H1 (cell line): ENCODE data around the gene CSF3R. TPM values are rescaled to one million over a fixed set of nuclear protein-coding genes. Genes with fewer than 3 reads are reported as not detected.

Experiments
- CTCF ChIA-PET: fragments of 300-600 bp; sonication (Branson Sonifier 250); formaldehyde crosslinking; loops from one replicate; lab custom pipeline; 2021; ENCODE audit not compliant: partially characterized antibody; lab: Charles Lee
- POLR2A ChIA-PET: fragments of 300-600 bp; sonication (Branson Sonifier 250); formaldehyde crosslinking; loops from one replicate; lab custom pipeline; 2021; ENCODE audit warnings: inconsistent platforms; ENCODE audit not compliant: partially characterized antibody; lab: Charles Lee
- DNase-seq, 2 experiments: peaks; one replicate each; pipeline versions ENCODE4 v3.0.0 to v3.0.0-alpha.2; 2010 to 2022; ENCODE audit warnings: low spot score in 2 of 2, low read depth in 1 of 2, mixed read lengths in 1 of 2
- FAIRE-seq: peaks from 2 replicates; lab custom pipeline; 2011; peaks lifted over from hg19 to GRCh38; lab: Jason Lieb, UNC
- H2AFZ ChIP-seq: 2 replicates; pipeline ENCODE4 v1.8.1; 2012; ENCODE audit warnings: low read length, inconsistent platforms
- H2AK5ac ChIP-seq: 2 replicates; pipeline ENCODE4 v1.6.1; 2013; ENCODE audit warnings: low read depth, low read length
- H2BK120ac ChIP-seq: replicated peaks from 2 replicates; pipeline ENCODE3; 2013; ENCODE audit warnings: low read depth, low read length, inconsistent platforms
- H2BK12ac ChIP-seq: 2 replicates; pipeline ENCODE4 v1.6.1; 2013; ENCODE audit warnings: low read depth, low read length
- H2BK15ac ChIP-seq: 2 replicates; pipeline ENCODE4 v1.6.1; 2013; ENCODE audit warnings: low read length
- H2BK20ac ChIP-seq: 2 replicates; pipeline ENCODE4 v1.6.1; 2013; ENCODE audit warnings: low read length
- H2BK5ac ChIP-seq: 2 replicates; pipeline ENCODE4 v1.6.1; 2013; ENCODE audit warnings: low read depth, low read length
- H3K14ac ChIP-seq: 2 replicates; pipeline ENCODE4 v1.6.1; 2013; ENCODE audit warnings: inconsistent platforms; ENCODE audit not compliant: insufficient read length
- H3K18ac ChIP-seq: 2 replicates; pipeline ENCODE4 v1.6.1; 2013; ENCODE audit warnings: low read length; ENCODE audit errors: extremely low read depth
- H3K23ac ChIP-seq: 2 replicates; pipeline ENCODE4 v1.6.1; 2013; ENCODE audit warnings: inconsistent platforms; ENCODE audit not compliant: insufficient read length
- H3K23me2 ChIP-seq: 2 replicates; pipeline ENCODE4 v1.6.1; 2013; ENCODE audit warnings: low read depth, low read length
- H3K27ac ChIP-seq: 2 replicates; pipeline ENCODE4 v1.6.1; 2011; ENCODE audit warnings: low read depth, low read length, inconsistent platforms
- H3K27me3 ChIP-seq, 4 experiments: replicated peaks in 1 of 4; 1 replicate in 1 of 4; 2 replicates in 3 of 4; pipeline versions ENCODE4 v1.6.1 to v1.8.1; 2011 to 2013; ENCODE audit warnings: low read length in 3 of 4, mild to moderate bottlenecking in 3 of 4, inconsistent platforms in 2 of 4, mixed read lengths in 2 of 4, moderate library complexity in 1 of 4; ENCODE audit not compliant: control insufficient read depth in 3 of 4, insufficient read depth in 3 of 4; ENCODE audit errors: extremely low read depth in 1 of 4
- H3K36me3 ChIP-seq, 4 experiments: 2 replicates each; pipeline versions ENCODE4 v1.6.1 to v1.8.1; 2011 to 2013; ENCODE audit warnings: mild to moderate bottlenecking in 4 of 4, low read length in 3 of 4, moderate library complexity in 2 of 4, control low read depth in 1 of 4, inconsistent platforms in 1 of 4; ENCODE audit not compliant: insufficient read depth in 4 of 4, control insufficient read depth in 2 of 4
- H3K4ac ChIP-seq: replicated peaks from 2 replicates; pipeline ENCODE3; 2013; ENCODE audit warnings: low read length, low read depth, mixed read lengths, inconsistent platforms; ENCODE audit not compliant: insufficient read length
- H3K4me1 ChIP-seq, 4 experiments: replicated peaks in 1 of 4; 1 replicate in 1 of 4; 2 replicates in 3 of 4; pipeline versions ENCODE4 v1.6.1 to v1.8.1; 2011 to 2013; ENCODE audit warnings: low read length in 3 of 4, inconsistent platforms in 2 of 4, mixed read lengths in 1 of 4; ENCODE audit not compliant: insufficient read depth in 4 of 4, control insufficient read depth in 3 of 4
- H3K4me2 ChIP-seq, 2 experiments: 2 replicates each; pipeline versions ENCODE4 v1.6.1 to v1.8.1; 2011 to 2013; ENCODE audit warnings: low read depth in 2 of 2, low read length in 2 of 2, control low read depth in 1 of 2, inconsistent platforms in 1 of 2, mild to moderate bottlenecking in 1 of 2; ENCODE audit not compliant: insufficient read depth in 1 of 2
- H3K4me3 ChIP-seq, 4 experiments: fragments of 200-600, 300-600 bp in 1 of 4; sonication (generic), shearing (Covaris generic), sonication (Bioruptor Twin) in 1 of 4; 2 replicates each; pipeline versions ENCODE4 v1.5.1 to v1.8.1; 2011 to 2016; ENCODE audit warnings: low read length in 4 of 4, low read depth in 3 of 4, control low read depth in 2 of 4, inconsistent platforms in 2 of 4, mild to moderate bottlenecking in 2 of 4, mixed read lengths in 1 of 4, moderate library complexity in 1 of 4; ENCODE audit not compliant: insufficient read depth in 2 of 4; ENCODE audit errors: extremely low read depth in 1 of 4
- H3K56ac ChIP-seq: replicated peaks from 2 replicates; pipeline ENCODE3; 2013; ENCODE audit warnings: low read depth, mild to moderate bottlenecking, mixed read lengths, low read length, inconsistent platforms; ENCODE audit not compliant: insufficient read length
- H3K79me1 ChIP-seq: 2 replicates; pipeline ENCODE4 v1.6.1; 2013; ENCODE audit warnings: low read depth, low read length, control low read depth
- H3K79me2 ChIP-seq, 2 experiments: 2 replicates each; pipeline versions ENCODE4 v1.6.1 to v1.8.1; 2012 to 2013; ENCODE audit warnings: low read length in 2 of 2, mild to moderate bottlenecking in 2 of 2, inconsistent platforms in 1 of 2; ENCODE audit not compliant: insufficient read depth in 2 of 2, control insufficient read depth in 1 of 2
- H3K9ac ChIP-seq, 4 experiments: replicated peaks in 1 of 4; 1 replicate in 1 of 4; 2 replicates in 3 of 4; pipeline versions ENCODE4 v1.6.1 to v1.8.1; 2011 to 2013; ENCODE audit warnings: low read depth in 3 of 4, low read length in 3 of 4, control low read depth in 2 of 4, mild to moderate bottlenecking in 2 of 4, moderate library complexity in 2 of 4, inconsistent platforms in 1 of 4; ENCODE audit errors: extremely low read depth in 1 of 4
- H3K9me3 ChIP-seq, 2 experiments: 2 replicates each; pipeline versions ENCODE4 v1.6.1 to v1.8.1; 2012 to 2013; ENCODE audit warnings: mild to moderate bottlenecking in 2 of 2, moderate library complexity in 2 of 2, control low read depth in 1 of 2, inconsistent platforms in 1 of 2, low read depth in 1 of 2, low read length in 1 of 2, mixed read lengths in 1 of 2; ENCODE audit not compliant: insufficient read depth in 2 of 2
- H4K20me1 ChIP-seq, 2 experiments: replicated peaks in 1 of 2; 2 replicates each; pipeline versions ENCODE3 to v1.8.1; 2011 to 2013; ENCODE audit warnings: inconsistent platforms in 2 of 2, low read length in 2 of 2, mild to moderate bottlenecking in 1 of 2; ENCODE audit not compliant: insufficient read depth in 2 of 2, control insufficient read depth in 1 of 2
- H4K5ac ChIP-seq: 2 replicates; pipeline ENCODE4 v1.6.1; 2013; ENCODE audit warnings: low read length, low read depth, mixed read lengths, inconsistent platforms; ENCODE audit not compliant: insufficient read length
- H4K8ac ChIP-seq: 2 replicates; pipeline ENCODE4 v1.8.0; 2013; ENCODE audit warnings: mild to moderate bottlenecking, moderate library complexity, low read length, inconsistent platforms; ENCODE audit not compliant: insufficient read depth; ENCODE audit errors: extremely low read depth
- H4K91ac ChIP-seq: replicated peaks from 2 replicates; pipeline ENCODE3; 2013; ENCODE audit warnings: low read length, mixed read lengths, inconsistent platforms; ENCODE audit not compliant: insufficient read length
- ASH2L ChIP-seq: fragments of 200-600, 300-600 bp; sonication (generic); IDR thresholded peaks from one replicate; pipeline ENCODE4 v1.7.1; 2017; ENCODE audit warnings: low read length
- BCL11A ChIP-seq, 2 experiments: IDR thresholded peaks; one replicate each; pipeline ENCODE4 v1.6.1; 2011; ENCODE audit warnings: low read depth in 2 of 2, low read length in 2 of 2, mild to moderate bottlenecking in 2 of 2
- BRCA1 ChIP-seq: IDR thresholded peaks from 2 replicates; pipeline ENCODE4 v1.6.1; 2012; ENCODE audit warnings: low read depth, low read length, improper control_type of control experiment
- CHD1 ChIP-seq: IDR thresholded peaks from 2 replicates; pipeline ENCODE4 v1.6.1; 2012; ENCODE audit warnings: low read depth, low read length, improper control_type of control experiment
- CHD2 ChIP-seq: IDR thresholded peaks from 2 replicates; pipeline ENCODE4 v1.6.1; 2012; ENCODE audit warnings: low read length, improper control_type of control experiment
- NANOG ChIP-seq: IDR thresholded peaks from 2 replicates; pipeline ENCODE4 v1.6.1; 2011; ENCODE audit warnings: low read length, low read depth, mild to moderate bottlenecking, inconsistent platforms; ENCODE audit not compliant: insufficient read depth, poor library complexity, severe bottlenecking
- POLR2A ChIP-seq, 2 experiments: IDR thresholded peaks; 1 replicate in 1 of 2; 2 replicates in 1 of 2; pipeline ENCODE4 v1.6.1; 2011; ENCODE audit warnings: low read depth in 2 of 2, low read length in 2 of 2, mild to moderate bottlenecking in 2 of 2; ENCODE audit errors: control extremely low read depth in 1 of 2
- POU5F1 ChIP-seq: IDR thresholded peaks from 2 replicates; pipeline ENCODE4 v1.6.1; 2011; ENCODE audit warnings: low read depth, mild to moderate bottlenecking, low read length, moderate library complexity
- RXRA ChIP-seq: IDR thresholded peaks from 2 replicates; pipeline ENCODE4 v1.6.1; 2011; ENCODE audit warnings: low read depth, mild to moderate bottlenecking, low read length, moderate library complexity; ENCODE audit not compliant: insufficient read depth
- SRF ChIP-seq: IDR thresholded peaks from 2 replicates; pipeline ENCODE4 v1.6.1; 2011; ENCODE audit warnings: mild to moderate bottlenecking, low read depth, low read length, moderate library complexity
- TAF7 ChIP-seq: optimal IDR thresholded peaks from 2 replicates; pipeline ENCODE3; 2011; ENCODE audit warnings: low read depth, mild to moderate bottlenecking, inconsistent platforms, low read length, moderate library complexity, borderline replicate concordance
- WGBS, 2 experiments: shearing (Covaris generic) in 1 of 2; methylation state at CpG; one replicate each; pipeline versions ENCODE4 v1.1.6 to v1.1.7; 2013 to 2015; ENCODE audit warnings: low lambda C conversion rate in 2 of 2, mixed read lengths in 2 of 2, inconsistent platforms in 1 of 2, low coverage in 1 of 2, missing lambda C conversion rate in 1 of 2; ENCODE audit not compliant: insufficient replicate concordance in 2 of 2, insufficient coverage in 1 of 2, insufficient read length in 1 of 2; ENCODE audit errors: extremely low coverage in 1 of 2, missing lambda C conversion rate in 1 of 2; 5-methylcytosine and 5-hydroxymethylcytosine counted together
- polyA plus RNA-seq, 7 experiments: library from polyadenylated mRNA; depleted of rRNA in 3 of 7; stranded (reverse) in 5 of 7; unstranded in 2 of 7; fragments of >200 nt in 5 of 7; fragments of 200-250 nt in 2 of 7; gene quantifications; 1 replicate in 5 of 7; 2 replicates in 1 of 7; 4 replicates in 1 of 7; pipeline versions ENCODE4 v1.2.1 to v1.2.3, GENCODE V29; 2011 to 2013; ENCODE audit warnings: missing spikeins in 2 of 7, mixed read lengths in 2 of 7
- total RNA-seq: library from RNA; stranded (reverse); fragmentation: NEBNext Ultra II Directional; extraction: Animal tissue kit (Norgen Biotek cat#: 25700); gene quantifications from 2 replicates; pipeline ENCODE4 v1.2.1, GENCODE V29; 2021
- TF ChIP-seq, protein P1 (sequence below): IDR thresholded peaks from 2 replicates; pipeline ENCODE4 v1.6.1; 2012; ENCODE audit warnings: inconsistent platforms

The CSF3R gene
- total and polyA plus RNA-seq, 2 of the 8 experiments (the other 6 are each of a cell fraction or from before 2014, with no cell fraction given): not detected

DNA sequence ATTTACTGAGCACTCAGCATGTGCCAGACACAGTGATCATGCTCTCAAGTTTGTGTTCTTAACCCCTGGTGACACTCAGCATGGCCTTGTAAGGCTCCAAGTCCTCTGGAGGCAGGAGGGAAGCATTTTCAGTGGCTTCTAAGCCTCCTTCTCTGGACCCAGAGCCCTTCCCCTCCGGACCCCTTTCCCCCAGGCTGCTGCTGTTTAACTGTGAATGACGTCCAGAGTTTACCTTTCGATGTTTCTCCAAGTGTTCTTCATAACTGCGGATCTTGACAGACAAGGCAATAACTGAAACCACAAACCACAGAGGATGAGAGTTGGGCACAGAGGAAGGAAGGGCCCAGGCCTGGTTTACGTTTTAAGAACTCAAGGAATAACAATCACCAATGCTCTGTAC is 25.0 kb downstream of the CSF3R start:
- Histone ChIP-seq H3K27ac (no peak overlapping the region), H3K79me2 (peaks cover 0 to 5% of the 10 kb centered on the region in 2 experiments; a peak in 1 of 4 replicates), H3K4me1 (no peaks in the 10 kb centered on the region), H4K5ac (no peak overlapping the region), H3K4me2 (no peak overlapping the region), H2BK5ac (no peak overlapping the region), H3K27me3 (no peaks in the 10 kb centered on the region), H3K9ac (no peak overlapping the region; a peak in 1 of 7 replicates), H3K4ac (no peak overlapping the region), H4K20me1 (peaks cover 0 to 5% of the 10 kb centered on the region in 2 experiments), H3K18ac (no peak overlapping the region), H3K14ac (no peak overlapping the region), H3K79me1 (peaks cover 7% of the 10 kb centered on the region), H3K9me3 (no peaks in the 10 kb centered on the region), H3K23ac (no peak overlapping the region), H2BK12ac (no peak overlapping the region), H2BK20ac (no peak overlapping the region), H3K23me2 (no peaks in the 10 kb centered on the region), H2BK120ac (no peak overlapping the region), H2AFZ (no peak overlapping the region), H4K91ac (no peak overlapping the region), H4K8ac (no peak overlapping the region), H3K56ac (no peak overlapping the region), H3K36me3 (peaks cover 39 to 59% (median 56%) of the 10 kb centered on the region in 4 experiments), H2AK5ac (no peak overlapping the region), H3K4me3 (no peak overlapping the region), H2BK15ac (no peak overlapping the region)
- CTCF ChIA-PET: no interaction called here
- no peak for DNase-seq
- 92% methylated on average over 5 of the region's 5 CpGs; no CpG with 5 or more reads in 1 of the 2 experiments for WGBS, 2 experiments
- no peak for FAIRE-seq
- no peak for TF ChIP-seq NANOG
- TF ChIP-seq CHD1: no peak
- no peak for TF ChIP-seq POU5F1
- no peak for TF ChIP-seq SRF
- TF ChIP-seq TAF7: no peak
- no peak for TF ChIP-seq POLR2A (IDR thresholded peaks at IDR 0.05; ENCODE audit: control extremely low read depth in 1 of 2, low read depth in 2 of 2, low read length in 2 of 2)
- TF ChIP-seq RXRA: no peak
- no peak for TF ChIP-seq BCL11A (IDR thresholded peaks at IDR 0.05; ENCODE audit: low read depth in 2 of 2, low read length in 2 of 2)
- no peak for TF ChIP-seq CHD2
- TF ChIP-seq, protein P1, sequence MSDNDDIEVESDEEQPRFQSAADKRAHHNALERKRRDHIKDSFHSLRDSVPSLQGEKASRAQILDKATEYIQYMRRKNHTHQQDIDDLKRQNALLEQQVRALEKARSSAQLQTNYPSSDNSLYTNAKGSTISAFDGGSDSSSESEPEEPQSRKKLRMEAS: no peak
- TF ChIP-seq ASH2L: no peak
- TF ChIP-seq BRCA1: no peak
- POLR2A ChIA-PET: no interaction called here
